ENCODE measurements around the gene ADPRS.

The ADPRS gene

GRCh38 chr1:36095760-36096405 lies 7.2 kb downstream of the ADPRS start:
- Mint-ChIP-seq H3K4me3 (no peak overlapping the region), H3K9me3 (no peaks in the 10 kb centered on the region), H3K27me3 (no peaks in the 10 kb centered on the region), H3K4me1 (ENCODE audit: low read depth) (peaks cover 12% of the 10 kb centered on the region), H3K36me3 (ENCODE audit: low read depth) (peaks cover 27% of the 10 kb centered on the region), H3K27ac (no peak overlapping the region)

- Mint-ChIP-seq H3K36me3 (ENCODE audit: low read depth) (peaks cover 23% of the 10 kb centered on the region), H3K9me3 (no peaks in the 10 kb centered on the region), H3K4me1 (ENCODE audit: low read depth) (peaks cover 7% of the 10 kb centered on the region), H3K27me3 (no peaks in the 10 kb centered on the region), H3K4me3 (no peak overlapping the region), H3K27ac (no peak overlapping the region)
Observed at GRCh38 chr1:36096500-36097432, 8.1 kb downstream of the ADPRS start.

DNA sequence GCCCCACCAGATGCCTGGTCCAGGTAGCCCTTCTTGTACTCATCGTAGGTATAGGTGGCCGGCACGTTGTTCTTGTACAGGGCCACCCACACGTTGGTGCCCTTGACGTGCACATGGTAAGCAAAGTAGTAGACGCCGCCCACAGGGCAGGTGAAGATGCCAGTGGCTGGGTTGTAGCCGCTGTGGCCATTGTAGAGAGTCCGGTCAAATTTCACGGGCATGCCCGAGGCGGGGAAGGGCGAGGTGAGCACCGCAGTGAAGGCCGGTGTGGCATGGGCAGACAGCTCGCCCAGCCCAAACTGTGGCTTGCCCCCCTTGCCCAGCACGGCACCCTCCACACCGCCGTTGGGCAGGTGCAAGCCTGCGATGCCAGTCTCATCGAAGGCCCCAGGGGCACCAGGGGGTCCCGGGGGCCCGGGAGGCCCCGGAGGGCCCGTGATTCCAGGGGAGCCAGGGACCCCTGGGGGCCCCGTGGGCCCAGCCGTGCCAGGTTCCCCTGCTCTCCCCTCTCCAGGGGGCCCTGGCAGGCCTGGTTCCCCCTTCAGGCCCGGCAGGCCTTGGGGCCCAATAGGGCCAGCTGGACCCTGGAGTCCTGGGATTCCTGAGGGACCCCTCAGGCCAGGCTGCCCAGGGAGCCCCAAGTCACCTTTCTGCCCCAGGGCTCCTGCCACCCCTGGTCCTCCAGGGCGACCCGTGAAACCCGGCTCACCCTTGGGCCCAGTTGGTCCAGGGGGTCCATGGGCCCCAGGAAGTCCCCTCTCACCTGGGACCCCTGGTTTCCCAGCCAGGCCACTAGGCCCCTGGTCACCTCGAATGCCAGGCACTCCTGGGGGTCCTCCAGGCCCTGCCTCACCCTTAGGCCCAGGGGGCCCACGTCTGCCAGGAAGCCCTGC lies 9.2 kb downstream of the ADPRS start:
- Mint-ChIP-seq H3K4me1 (ENCODE audit: low read depth) (no peaks in the 10 kb centered on the region), H3K27ac (no peak overlapping the region), H3K9me3 (no peaks in the 10 kb centered on the region), H3K4me3 (no peak overlapping the region), H3K36me3 (ENCODE audit: low read depth) (peaks cover 14% of the 10 kb centered on the region), H3K27me3 (no peaks in the 10 kb centered on the region)

DNA sequence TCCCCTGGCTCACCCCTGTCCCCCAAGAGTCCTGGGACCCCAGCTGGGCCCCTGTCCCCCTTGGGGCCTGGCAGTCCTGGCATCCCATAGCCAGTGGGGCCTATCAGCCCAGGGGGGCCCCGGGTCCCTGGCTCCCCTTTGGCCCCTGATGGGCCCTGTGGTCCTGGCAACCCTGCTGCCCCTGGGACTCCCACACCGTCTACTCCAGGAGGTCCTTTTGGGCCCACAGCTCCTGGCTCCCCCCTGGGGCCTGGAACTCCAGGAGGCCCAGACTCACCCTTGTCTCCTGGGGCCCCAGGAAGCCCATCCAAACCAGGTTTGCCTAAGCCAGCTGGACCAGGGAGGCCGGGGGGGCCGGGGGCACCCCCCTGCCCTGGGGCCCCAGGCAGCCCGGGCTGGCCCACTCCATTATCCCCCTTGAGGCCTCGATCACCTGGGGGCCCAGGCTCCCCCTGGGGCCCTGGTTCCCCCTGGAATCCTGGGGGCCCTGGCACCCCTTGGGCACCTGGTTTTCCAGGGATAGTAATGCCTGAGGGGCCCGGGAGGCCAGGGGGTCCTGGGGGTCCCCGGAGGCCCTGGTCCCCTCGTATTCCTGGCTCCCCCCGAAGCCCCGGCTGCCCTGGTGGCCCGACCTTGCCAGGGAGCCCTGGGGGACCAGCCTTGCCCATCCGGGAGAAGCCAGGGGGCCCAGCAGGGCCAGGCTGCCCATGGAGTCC lies 10.1 kb downstream of the ADPRS start:
- Mint-ChIP-seq H3K4me3 (no peak overlapping the region), H3K4me1 (ENCODE audit: low read depth) (no peaks in the 10 kb centered on the region), H3K36me3 (ENCODE audit: low read depth) (peaks cover 8% of the 10 kb centered on the region), H3K9me3 (no peaks in the 10 kb centered on the region), H3K27ac (no peak overlapping the region), H3K27me3 (no peaks in the 10 kb centered on the region)

- Mint-ChIP-seq H3K4me1 (ENCODE audit: low read depth) (no peaks in the 10 kb centered on the region), H3K27me3 (no peaks in the 10 kb centered on the region), H3K9me3 (no peaks in the 10 kb centered on the region), H3K4me3 (no peak overlapping the region), H3K36me3 (ENCODE audit: low read depth) (peaks cover 1% of the 10 kb centered on the region), H3K27ac (no peak overlapping the region)
Observed at GRCh38 chr1:36099681-36100341, 11.1 kb downstream of the ADPRS start.

DNA sequence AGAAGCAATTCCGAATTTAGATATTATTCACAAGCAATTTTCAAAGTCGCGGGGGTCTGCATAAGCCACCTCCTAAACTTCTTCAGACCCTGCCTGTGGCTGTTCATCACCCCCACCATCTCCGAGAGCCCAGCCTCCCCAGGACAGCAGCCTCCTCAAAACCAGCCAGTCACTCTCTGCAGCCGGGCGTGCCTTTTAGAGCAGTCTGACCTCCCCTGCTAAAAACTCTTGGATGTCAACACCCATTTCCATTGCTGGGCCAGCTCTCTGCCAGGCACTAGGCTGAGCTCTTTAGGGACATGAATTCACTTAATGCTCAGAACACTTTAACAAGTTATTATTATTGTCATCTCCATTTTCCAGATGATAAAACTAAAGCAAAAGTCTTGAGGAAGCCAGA lies 11.7 kb downstream of the ADPRS start:
- H3K27me3 Mint-ChIP-seq = no peaks in the 10 kb centered on the region
- no peaks in the 10 kb centered on the region for H3K4me1 Mint-ChIP-seq (ENCODE audit: low read depth)

GRCh38 chr1:36101546-36101945 lies 12.9 kb downstream of the ADPRS start:
- peak overlapping the region; percentile 63 for H3K27ac Mint-ChIP-seq
- H3K36me3 Mint-ChIP-seq (ENCODE audit: low read depth) = no peaks in the 10 kb centered on the region

More for the DNA sequence above, 11.7 kb downstream of the ADPRS start:
- Mint-ChIP-seq H3K36me3 (ENCODE audit: low read depth) (no peaks in the 10 kb centered on the region), H3K27ac (no peak overlapping the region), H3K4me3 (no peak overlapping the region), H3K9me3 (no peaks in the 10 kb centered on the region)

DNA sequence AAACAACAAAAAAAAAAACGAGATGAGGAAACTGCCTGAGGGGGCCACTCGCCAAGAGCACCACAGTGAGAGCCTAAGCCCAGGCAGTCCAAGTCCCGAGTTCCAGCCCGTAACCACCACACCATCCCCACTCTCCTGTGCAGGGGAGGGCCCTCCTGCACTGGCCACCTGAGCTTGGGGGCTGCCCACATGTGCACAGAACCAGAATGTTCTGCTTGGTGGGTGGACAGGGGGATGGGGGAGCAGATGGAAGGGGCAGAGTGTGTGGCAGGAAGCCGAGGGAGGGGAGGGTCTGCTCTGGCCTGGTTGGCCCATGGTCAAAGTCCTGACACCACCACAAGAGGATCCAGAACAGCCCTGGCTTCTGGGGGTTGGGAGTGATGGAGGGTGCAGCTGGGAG lies 17.6 kb downstream of the ADPRS start:
- H3K4me1 Mint-ChIP-seq (ENCODE audit: low read depth) = peaks cover 24% of the 10 kb centered on the region
- no peak overlapping the region for H3K27ac Mint-ChIP-seq
- H3K9me3 Mint-ChIP-seq = no peaks in the 10 kb centered on the region
- no peaks in the 10 kb centered on the region for H3K36me3 Mint-ChIP-seq (ENCODE audit: low read depth)
- H3K27me3 Mint-ChIP-seq = no peaks in the 10 kb centered on the region
- H3K4me3 Mint-ChIP-seq = no peak overlapping the region

More at GRCh38 chr1:36101546-36101945, 12.9 kb downstream of the ADPRS start:
- H3K9me3 Mint-ChIP-seq = no peaks in the 10 kb centered on the region
- no peaks in the 10 kb centered on the region for H3K4me1 Mint-ChIP-seq (ENCODE audit: low read depth)
- no peaks in the 10 kb centered on the region for H3K27me3 Mint-ChIP-seq
- H3K4me3 Mint-ChIP-seq = no peak overlapping the region

DNA sequence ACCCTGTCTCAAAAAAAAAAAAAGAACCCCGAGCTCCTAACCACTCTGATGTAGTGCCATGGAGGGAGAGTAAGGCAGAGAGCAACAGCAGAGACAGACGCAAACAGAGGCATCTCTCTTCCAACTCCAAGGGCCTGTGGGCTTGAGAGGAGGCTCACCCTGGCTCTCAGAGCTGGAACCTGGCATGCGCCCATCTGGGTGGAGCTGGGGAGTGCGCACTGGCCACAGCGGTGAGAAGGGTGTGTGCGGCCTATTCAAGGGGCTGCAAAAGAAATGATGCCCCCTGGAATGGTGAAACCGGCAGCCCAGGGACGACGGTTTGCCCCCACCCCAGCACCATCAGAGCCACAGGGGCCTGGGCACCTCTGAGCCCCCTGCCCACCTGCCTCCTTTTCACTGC lies 18.7 kb downstream of the ADPRS start:
- H3K27ac Mint-ChIP-seq = no peak overlapping the region
- peaks cover 29% of the 10 kb centered on the region for H3K4me1 Mint-ChIP-seq (ENCODE audit: low read depth)
- H3K4me3 Mint-ChIP-seq = no peak overlapping the region
- H3K9me3 Mint-ChIP-seq = no peaks in the 10 kb centered on the region
- H3K36me3 Mint-ChIP-seq (ENCODE audit: low read depth) = no peaks in the 10 kb centered on the region
- no peaks in the 10 kb centered on the region for H3K27me3 Mint-ChIP-seq

- Mint-ChIP-seq H3K27ac (no peak overlapping the region), H3K9me3 (no peaks in the 10 kb centered on the region), H3K4me1 (ENCODE audit: low read depth) (peaks cover 29% of the 10 kb centered on the region)
Observed at GRCh38 chr1:36108314-36108713, 19.6 kb downstream of the ADPRS start.

DNA sequence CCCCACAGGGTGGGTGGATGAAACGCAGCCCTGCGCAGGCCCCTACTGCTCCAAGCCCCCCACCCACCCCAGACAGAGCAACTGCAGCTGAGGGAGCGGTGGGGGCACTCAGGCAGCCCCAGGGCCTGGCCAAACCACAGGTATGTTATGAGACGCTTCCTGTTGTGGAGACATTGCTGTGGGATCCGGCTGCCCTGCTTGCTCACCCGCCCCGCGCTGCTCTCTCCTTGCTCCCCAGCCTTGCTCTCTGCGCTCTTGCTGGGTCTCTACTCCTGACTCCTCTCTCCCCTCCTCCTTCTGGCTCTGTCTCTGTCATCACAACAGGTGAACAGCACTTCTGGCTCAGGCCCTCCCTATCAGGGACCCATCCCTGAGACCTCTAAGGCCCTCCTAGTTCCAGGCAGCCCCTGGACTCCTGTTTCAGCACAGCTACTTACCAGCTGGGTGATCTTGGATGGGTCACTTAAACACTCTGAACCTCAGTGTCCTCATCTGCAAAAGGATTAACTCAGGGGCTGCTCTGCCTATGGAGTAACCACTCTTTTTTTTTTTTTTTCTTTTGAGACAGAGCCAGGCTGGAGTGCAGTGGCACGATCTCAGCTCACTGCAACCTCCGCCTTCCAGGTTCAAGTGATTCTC lies 20.5 kb downstream of the ADPRS start:
- Mint-ChIP-seq H3K9me3 (no peaks in the 10 kb centered on the region), H3K36me3 (ENCODE audit: low read depth) (no peaks in the 10 kb centered on the region), H3K27me3 (no peaks in the 10 kb centered on the region), H3K27ac (peak overlapping the region; percentile 38), H3K4me3 (no peak overlapping the region), H3K4me1 (ENCODE audit: low read depth) (peaks cover 29% of the 10 kb centered on the region)

More at GRCh38 chr1:36108314-36108713, 19.6 kb downstream of the ADPRS start:
- H3K36me3 Mint-ChIP-seq (ENCODE audit: low read depth) = no peaks in the 10 kb centered on the region
- H3K27me3 Mint-ChIP-seq = no peaks in the 10 kb centered on the region
- no peak overlapping the region for H3K4me3 Mint-ChIP-seq

GRCh38 chr1:36111151-36111550 lies 22.5 kb downstream of the ADPRS start:
- Mint-ChIP-seq H3K4me1 (ENCODE audit: low read depth) (peaks cover 29% of the 10 kb centered on the region), H3K36me3 (ENCODE audit: low read depth) (no peaks in the 10 kb centered on the region), H3K27me3 (no peaks in the 10 kb centered on the region), H3K27ac (no peak overlapping the region), H3K9me3 (no peaks in the 10 kb centered on the region), H3K4me3 (no peak overlapping the region)

DNA sequence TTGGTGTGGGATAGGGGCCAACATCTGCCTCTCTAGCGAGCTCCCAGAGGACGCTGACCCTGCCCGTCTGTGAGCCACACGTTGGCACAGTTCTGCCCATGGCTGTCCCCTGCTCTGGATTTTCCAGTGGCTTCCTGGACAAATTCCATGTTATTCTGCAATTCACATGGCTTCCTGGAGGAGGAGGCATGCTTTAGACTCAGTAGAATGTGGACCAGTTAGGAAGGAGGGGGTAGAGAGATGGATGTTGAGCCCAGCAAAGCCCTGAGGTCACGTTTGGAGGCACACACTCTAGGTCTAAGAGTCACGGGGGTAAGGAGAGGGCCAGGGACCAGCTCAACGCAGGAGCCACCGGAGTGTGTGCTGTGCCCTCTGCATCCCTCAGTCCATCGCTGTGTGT lies 24.1 kb downstream of the ADPRS start:
- Mint-ChIP-seq H3K4me3 (no peak overlapping the region), H3K27ac (no peak overlapping the region)

More for the DNA sequence above, 24.1 kb downstream of the ADPRS start:
- no peaks in the 10 kb centered on the region for H3K36me3 Mint-ChIP-seq (ENCODE audit: low read depth)
- H3K27me3 Mint-ChIP-seq = no peaks in the 10 kb centered on the region
- H3K9me3 Mint-ChIP-seq = no peaks in the 10 kb centered on the region
- H3K4me1 Mint-ChIP-seq (ENCODE audit: low read depth) = peaks cover 28% of the 10 kb centered on the region

Measured in stimulated activated naive CD8-positive, alpha-beta T cell treated with anti-CD3 and anti-CD28 coated beads, Interleukin-15, Interleukin-2, amounts not matched to agents 100 ng/mL and 50 ng/mL, for 24 hours (primary cell).